NCI-H526 (cell line): ENCODE results near the gene LANCL2.
"Not testable (repeated sequence)": the region's sequence is repeated elsewhere in the genome, so short reads cannot be mapped to it uniquely, and the experiment has no call there.

Source experiments
- DNase-seq, 2 experiments: peaks; one replicate each; lab custom pipeline; 2025; lab: John Stamatoyannopoulos, UW

Gene LANCL2

DNA sequence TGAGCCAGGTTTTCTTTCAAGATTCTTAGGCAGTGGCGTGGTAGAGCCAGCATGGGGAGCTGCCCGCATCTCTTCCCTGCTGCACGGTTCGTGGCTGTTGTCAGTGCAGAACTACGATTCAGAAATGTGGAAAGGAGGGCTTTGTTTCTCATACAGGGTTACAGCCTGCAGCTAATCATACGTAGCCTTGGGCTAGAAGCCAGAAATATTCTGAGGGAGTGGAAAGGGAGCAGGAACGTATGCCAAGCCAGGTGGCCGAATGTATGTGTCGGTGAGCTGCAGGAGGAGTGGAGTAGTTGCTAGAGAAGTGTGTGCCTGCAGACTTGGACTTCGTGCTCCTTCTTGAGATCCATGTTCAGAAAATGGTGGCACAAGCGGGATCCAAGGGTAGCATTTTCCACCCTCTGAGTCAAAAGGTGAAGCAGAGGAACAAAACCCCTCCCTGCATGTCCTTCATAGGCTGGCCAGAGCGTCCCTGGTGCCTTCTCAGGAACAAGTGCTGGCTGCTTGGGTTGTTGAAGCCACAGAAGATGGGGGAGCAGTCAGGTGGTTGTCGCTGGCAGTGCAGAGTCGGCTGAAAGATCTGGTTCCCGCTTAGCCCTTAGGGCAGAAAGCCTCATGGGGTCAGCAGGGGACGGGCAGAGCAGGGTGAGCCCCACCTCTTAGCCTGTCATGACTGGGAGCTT is 40.9 kb downstream of the LANCL2 start:
- no peak for DNase-seq

DNA sequence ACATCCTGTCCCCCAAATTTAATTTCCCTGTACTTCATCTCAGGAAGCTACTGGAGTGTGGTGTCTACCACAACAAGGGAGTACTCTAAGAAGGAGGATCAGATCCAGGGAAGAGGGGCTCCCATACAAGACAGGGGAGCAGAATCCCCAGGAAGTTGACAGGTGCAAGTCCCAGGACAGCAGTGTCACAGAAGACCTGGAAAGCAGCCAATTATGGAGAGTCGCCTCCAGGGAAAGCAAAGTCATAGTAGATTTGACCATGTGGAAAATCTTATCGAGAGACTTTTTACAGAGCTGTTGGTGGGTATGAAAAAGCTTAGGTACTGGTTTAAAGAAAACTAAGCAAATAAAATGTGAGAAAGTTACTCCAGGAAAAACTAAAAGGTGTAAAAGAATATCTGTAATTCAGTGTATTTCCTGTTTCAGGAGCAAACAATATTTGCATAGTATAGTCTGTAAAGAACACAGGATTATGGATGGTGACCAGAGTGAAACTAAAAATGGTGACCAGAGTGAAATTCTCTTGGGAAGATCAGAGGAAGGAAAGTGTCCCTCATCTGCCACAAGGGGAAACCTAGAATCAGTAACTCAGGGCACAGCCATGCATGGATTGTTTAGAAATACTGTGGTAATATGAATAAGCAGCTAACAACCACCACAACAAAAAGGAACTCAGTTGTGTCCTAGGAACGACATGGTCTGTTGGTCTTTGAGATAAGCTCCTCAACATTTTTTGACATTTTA is 44.5 kb downstream of the LANCL2 start:
- DNase-seq = peak in 1 of 2 experiments; percentile 26

DNA sequence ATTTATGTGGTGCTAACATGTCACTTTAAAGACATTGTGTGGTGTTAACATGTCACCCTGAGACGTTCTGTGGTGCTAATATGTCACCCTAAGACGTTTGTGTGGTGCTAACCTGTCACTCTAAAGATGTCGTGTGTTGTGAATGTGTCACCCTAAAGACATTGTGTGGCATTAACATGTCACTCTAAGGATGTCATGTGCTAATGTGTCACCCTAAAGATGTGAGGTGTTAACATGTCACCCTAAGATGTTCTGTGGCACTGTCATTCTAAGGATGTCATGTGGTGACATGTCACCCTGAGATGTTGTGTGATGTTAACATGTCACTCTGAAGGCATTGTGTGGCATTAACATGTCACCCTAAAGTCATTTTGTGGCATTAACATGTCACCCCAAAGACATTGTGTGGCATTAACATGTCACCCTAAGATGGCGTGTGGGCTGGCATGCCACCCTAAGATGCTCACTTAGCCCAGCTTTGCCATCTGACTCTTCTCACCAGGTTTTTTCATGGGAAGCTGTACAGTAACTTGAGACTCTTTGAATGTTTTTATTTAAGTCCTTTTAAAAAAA is 45.6 kb downstream of the LANCL2 start:
- DNase-seq = no peak

DNA sequence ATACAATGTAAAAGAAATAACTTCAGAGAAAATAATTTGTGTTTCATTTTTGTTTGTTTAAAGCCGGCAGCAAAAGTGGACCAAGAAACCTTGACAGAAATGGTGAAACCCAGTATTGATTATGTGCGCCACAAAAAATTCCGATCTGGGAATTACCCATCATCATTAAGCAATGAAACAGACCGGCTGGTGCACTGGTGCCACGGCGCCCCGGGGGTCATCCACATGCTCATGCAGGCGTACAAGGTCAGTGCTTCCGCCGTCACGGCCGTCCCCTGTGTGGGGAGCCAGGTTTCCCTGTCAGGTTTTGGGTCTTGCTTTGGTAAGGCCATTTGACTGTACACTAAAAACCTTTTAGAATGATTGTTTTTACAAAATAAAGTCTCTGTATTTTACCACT is 46.7 kb downstream of the LANCL2 start:
- DNase-seq = no peak

DNA sequence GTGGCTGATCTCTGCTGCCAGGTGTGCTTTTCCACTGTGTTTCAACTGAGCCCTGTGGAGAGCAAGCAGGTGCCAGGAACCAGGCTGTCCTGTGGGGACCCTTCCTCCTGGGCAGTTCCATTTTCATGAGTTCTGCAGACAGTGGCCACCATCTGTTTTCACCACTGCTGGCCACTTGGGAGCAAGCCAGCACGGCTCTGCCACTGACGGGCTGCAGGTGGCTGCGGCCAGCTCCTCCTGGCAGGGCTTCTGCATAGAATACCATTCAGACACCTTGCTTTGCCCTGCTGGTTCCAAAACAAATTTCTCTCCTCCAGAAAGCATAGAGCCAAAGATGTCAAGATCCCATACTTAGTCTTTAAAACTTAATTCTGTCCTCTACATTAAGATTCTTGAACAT is 48.3 kb downstream of the LANCL2 start:
- no peak for DNase-seq

DNA sequence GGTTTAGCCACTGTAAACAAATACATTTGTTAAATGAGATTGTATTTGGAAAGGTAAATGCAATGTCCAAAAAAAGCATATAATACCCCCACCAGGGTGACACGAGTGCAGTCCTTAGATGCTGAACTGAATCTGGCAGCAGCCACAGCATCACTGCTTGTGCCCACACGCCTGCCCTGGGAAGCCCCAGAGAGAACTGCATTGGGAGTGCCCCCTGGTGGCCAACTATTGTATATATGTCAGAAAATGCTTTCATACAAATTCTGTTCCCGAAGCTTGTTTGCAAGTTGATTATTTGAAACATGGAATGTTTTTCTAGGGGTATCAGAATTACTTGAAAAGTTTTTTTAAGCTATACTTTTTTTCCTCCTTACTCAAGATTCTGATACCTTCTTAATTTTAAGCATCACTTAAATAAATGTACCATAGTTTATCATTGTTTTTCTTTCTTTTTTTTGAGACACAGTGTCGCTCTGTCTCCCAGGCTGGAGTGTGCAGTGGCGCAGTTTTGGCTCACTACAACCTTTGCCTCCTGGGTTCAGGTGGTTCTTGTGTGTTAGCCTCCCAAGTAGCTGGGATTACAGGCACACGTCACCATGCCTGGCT is 50.1 kb downstream of the LANCL2 start:
- peak; percentile 58 to 89 for DNase-seq

DNA sequence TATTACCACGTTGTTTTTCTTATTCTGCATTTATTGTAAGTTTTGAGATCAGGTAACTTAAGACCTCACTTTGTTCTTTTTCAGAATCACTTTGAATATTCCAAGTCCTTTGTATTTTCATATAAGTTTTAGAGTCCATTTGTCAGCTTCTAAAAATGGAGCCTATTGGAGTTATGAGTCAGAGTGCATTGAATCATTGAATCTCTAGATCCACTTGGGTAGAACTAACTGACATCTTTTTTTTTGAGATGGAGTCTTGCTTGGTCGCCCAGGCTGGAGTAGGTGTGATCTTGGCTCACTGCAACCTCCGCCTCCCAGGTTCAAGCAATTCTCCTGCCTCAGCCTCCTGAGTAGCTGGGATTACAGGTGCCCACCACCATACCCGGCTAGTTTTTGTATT is 52.3 kb downstream of the LANCL2 start:
- not testable (repeated sequence) for DNase-seq

DNA sequence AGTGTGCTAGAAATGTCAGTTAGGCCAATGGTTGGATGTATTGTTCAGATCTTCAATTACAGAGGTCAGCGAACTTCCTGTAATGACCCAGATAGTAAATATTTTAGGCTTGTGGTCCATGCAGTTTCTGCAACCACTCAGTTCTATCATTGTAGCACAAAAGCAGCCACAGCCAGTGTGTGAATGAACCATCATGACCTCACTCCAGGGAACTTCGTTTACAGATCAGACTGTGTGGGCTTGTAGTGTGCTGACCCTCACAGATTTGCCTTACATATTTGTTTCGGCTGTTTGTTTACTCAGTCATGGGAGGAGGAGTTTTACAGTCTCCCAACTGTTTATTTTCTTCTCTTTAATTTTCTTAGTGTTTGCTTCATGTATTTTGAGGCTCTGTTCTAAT is 55.4 kb downstream of the LANCL2 start:
- DNase-seq = peak; percentile 34 to 54

DNA sequence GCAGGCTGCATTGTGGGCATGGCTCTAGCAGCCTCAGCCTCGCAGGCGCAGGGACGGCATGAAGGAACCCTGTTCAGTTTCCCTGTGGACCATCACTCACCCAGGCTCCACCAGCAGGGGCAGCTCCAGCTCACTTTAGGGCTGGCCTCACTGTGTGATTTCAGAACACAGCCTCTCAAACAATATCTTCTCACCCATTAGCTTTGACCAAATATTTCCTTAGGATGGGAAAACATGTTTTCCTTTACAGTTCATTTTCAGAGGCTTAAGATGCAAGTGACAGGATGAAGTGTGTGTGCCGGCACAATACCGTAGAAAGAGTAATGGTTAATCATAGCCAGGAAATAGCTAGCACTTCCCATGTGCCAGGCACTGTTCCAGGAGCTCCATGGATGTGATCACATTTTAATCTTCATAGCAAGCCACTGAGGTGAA is 58.2 kb downstream of the LANCL2 start:
- DNase-seq = no peak

DNA sequence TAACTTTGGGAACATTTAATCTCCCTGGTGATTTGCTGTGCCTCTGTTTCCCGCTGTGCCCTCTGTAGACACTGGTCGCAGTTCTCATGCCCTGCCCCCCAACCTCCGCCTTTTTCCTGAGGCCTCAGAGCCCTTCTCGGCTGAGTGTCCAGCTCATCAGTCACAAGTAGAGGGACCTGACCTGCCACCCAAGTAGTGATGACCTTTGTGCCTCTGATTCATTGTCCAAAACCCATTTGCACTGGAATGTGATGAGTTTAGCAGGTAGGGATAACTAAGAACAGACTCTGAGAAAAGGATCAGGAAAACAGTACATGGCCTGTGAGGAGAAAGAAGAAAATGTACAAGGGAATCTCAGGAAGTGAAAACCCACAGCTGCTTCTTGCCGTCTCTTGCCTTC is 58.8 kb downstream of the LANCL2 start:
- no peak for DNase-seq

DNA sequence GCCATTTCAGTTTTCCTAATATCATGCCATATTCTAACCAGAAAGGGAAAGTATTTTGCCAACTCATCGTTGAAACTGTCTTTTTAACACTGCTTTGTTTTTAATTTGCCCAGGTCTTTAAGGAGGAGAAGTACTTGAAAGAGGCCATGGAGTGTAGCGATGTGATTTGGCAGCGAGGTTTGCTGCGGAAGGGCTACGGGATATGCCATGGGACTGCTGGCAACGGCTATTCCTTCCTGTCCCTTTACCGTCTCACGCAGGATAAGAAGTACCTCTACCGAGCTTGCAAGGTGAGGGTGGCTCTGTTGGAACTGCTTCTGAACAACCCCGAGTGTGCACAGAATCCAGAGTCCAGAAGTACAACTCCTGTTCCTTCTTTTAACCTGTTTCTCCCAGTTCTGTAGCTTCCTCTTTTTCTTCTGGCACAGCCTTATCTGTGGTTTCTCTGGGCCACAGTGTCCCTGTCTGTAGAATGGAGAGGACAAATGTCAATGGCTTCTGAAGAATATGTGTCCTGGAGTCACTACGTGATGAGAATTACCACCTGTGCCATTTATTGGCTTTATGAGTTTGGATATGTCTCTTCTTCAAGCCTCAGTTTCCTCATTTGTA is 60.1 kb downstream of the LANCL2 start:
- no peak for DNase-seq

DNA sequence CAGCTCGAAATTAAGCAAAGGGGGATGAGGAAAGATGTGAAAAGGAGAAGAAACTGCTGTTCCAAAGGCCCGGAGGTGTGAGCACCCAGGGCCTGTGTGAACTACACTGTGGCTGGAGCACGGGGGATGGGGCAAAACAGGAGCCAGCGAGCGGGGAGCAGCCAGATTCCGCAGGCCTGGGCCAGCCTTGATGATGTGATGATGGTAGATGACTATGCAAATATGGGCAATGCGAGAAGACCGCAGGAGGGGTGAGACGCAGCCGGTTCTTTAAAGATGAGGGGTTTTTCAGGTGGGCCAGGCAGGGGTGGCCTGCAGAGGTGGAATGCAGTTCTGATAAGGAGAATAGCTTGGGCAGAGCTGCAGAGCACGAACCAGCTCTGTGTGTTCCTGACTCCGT is 61.5 kb downstream of the LANCL2 start:
- peak in 1 of 2 experiments; percentile 59 for DNase-seq

DNA sequence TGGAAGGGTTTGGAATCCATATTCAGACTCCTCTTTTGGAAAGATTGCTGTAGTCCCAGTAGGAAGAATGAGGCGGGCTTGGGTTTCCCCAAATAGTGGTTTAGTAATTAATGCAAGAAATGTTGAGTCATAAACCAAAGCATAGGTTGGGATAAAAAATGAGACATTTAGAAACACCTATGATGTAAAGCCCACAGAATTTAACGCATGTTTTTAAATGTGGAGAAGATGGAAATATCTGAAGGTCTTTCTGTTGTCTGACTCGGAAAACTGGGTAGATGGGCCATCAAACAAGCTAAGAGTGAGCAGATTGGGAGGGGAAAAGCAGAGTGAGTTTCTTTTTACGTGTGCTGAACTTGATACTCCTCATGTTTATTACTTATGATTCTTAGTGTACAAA is 62.2 kb downstream of the LANCL2 start:
- no peak for DNase-seq

DNA sequence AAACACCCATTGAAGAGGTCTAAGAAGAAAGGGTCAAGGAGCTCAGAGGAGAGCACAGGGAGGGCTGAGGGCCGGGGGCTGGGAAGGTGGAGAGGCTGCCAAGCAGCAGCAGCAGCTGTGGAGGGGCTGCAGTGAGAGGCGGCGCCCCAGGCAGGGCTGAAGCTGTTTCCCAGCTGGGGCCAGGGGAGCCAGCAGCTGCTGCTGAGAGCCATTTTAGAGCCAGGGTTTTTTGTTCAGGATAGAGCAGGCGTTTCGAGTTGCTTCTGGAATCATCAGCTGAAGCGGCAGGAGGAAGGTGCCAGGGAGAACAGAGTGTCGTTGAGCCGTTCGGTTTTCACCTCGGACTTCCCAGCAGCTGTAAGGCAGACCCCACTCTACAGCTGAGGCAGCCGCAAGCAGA is 62.7 kb downstream of the LANCL2 start:
- DNase-seq = no peak

DNA sequence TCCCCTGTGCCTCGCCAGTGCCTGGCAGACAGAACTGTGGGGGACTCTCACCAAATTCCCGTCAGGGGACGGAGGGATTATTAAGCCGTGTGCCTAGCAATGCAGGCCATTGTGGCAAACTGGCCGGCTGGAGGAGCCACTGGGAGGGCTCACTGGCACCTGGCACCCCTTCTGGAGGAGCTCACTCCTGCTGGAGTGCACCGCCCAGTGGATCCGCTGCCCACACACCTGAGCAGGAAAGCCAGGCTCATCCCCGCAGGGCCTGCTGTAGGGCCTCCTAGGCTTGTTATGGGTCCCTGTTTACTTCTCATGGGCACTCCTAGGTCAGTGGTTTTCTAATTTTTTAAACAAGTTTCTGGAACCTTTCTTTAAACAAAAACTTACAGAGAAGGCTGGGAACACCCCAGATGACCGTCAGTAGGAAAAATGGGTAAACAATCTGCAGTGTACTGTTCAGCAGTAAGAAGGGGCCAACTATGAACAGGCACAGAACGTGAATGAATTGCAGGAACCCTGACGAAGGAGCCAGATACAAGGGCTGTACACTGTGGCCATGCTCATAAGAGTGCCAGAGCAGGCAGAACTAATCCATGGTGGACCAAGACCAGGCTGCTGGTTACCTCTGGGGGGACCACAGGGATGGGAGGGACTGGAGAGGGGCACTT is 64.8 kb downstream of the LANCL2 start:
- DNase-seq = no peak

DNA sequence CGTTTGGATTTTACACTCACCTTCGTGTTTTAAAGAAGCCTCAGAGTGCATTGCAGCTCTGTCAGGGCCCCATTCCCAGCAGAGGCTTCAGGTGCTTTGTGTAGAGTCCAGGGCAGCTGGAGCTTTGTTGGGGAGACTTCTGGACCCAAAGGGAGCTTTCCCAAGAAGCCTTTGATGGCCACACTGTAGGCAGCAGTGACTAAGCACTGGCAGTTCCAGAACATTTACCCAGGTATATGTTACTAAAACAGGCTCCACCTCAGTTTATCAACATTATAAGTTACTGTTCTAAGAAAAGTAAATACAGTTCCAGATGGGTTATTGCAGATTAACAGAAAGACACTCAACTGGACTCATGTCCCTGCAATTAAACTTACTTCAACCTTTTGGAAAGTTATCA is 66.8 kb downstream of the LANCL2 start:
- DNase-seq = no peak

DNA sequence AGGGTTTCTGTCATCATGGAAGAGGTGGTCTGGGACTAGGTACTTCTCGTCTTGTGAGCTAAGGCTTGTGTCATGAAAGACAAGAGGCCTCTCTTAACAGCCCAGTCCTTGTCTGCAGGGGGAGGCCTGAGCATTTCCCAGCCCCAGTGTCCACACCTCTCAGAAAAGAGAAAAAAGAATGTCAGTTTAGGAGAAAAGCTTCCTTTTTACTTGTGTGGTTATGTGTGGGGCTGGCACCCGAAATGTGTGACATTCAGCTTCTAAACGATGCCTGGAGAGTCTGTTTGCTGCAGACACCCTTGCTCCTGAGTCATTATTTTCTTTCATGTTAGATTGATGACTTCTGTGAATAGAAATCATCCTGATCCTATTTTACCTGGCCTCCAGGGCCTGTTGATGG is 67.4 kb downstream of the LANCL2 start:
- no peak for DNase-seq

DNA sequence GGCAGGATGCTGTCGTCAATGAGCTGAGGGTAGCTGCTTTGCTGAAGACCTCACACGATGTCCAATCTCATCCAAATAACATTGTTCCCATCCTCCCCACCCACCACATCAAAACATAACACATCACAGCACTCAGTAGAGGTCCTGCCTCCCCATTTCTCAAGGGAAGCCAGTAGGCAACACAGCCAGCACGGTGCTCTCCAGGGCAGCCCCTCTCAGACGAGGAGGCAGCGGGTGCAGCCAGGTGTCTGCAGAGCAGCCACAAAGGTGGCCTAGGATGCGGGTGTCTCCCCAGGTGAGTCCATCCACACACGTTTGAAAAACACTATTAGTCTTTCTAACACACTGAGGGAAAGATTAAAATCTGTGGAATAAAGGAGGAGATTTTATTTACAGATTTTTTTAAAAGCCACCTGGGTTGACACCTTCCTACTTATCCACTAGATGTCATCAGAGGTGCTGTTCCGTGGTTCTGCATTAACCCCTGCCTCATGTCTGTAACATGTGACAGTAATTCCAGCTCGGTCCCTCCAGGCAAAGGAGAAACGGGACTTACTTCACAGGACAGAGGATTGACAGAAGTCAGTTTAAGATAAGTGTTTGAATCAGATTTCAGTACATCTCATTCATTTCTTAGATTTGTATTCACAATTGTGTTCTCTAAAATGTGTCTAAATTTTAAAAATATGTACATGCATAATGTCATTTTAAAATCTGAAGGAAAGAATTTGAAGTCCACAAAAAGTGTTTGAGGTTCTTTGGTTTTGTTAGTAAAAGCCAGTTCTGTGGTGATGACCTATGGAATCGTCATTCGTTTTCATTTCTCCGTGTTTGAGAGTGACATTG is 68.0 kb downstream of the LANCL2 start:
- peak; percentile 38 to 68 for DNase-seq

DNA sequence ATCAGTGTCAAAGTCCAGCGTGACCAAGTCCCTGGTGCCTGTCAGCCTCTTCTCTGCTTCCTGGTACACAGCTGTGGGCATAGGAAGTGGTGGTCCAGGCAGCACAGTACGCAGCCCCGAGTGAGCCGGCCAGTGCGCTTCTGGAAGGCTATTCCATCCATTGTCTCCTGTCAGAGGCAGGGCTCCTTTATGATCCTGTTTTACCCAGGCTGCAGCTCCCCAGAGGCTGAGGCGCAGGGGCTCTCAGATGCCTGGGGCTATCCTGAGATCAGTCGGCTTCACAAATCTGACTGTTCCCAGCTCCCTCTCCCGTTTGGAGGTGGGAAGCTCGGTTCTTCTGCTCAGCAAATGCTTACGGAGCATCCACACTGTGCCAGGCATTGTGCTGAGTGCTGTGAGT is 70.3 kb downstream of the LANCL2 start:
- no peak for DNase-seq

DNA sequence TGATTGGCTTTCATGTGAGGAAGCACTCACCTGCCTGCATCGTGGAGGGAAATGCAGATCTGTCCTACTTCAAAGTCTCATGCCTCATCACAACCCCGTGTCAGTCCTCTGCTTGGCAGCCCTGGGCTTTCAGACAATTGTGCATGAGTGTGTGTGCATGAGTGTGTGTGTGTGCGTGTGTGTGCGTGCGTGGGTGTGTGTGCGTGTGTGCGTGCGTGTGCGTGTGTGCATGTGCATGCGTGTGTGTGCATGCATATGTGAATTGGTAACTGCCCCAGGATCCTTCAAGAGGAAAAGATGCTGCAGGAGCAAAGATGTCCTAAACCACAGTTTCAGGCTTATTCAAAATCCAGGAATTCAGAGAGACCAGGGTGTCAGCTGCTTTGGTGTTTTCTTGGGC is 71.3 kb downstream of the LANCL2 start:
- DNase-seq = no peak

DNA sequence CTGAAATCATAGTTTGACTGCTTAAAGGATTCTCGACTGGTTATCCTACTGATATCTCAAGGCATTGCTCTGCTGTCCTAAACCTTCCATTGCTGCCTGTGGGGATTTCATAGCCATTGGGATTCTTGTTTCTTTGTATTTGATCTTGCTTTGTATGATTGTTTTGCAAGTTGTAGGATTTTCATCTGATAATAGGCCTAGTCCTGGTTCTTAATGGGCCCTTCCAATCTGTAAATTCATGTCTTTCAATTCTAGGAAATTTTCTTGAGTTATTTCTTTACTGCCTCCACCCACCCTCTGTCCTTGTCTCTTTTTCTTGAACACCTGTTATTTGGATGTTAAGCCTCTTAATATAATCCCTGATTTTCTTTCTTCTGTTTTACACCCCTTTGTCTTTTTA is 72.2 kb downstream of the LANCL2 start:
- no peak for DNase-seq
